Ascending aorta (tissue), 2 donors: Measurements from ENCODE around the gene SUPT3H. TPM values are rescaled to one million over a fixed set of nuclear protein-coding genes. Genes with fewer than 3 reads are reported as not detected.

Source experiments
- DNase-seq, 2 donors: peaks; one replicate each; pipeline ENCODE4 v3.0.0-alpha.2; 2019; ENCODE audit warnings: low spot score in 2 of 2
- H3K27ac ChIP-seq, 2 donors: fragments of 200-600 bp; sonication (generic); one replicate each; pipeline ENCODE4 v1.5.1; 2016 to 2017; ENCODE audit warnings: mild to moderate bottlenecking in 1 of 2
- H3K27me3 ChIP-seq: fragments of 200-600 bp; sonication (generic); one replicate; pipeline ENCODE4 v1.5.1; 2017
- H3K36me3 ChIP-seq, 2 donors: fragments of 200-600 bp; sonication (generic); one replicate each; pipeline ENCODE4 v1.5.1; 2016
- H3K4me1 ChIP-seq, 2 donors: fragments of 200-600 bp; sonication (generic); one replicate each; pipeline ENCODE4 v1.5.1; 2016 to 2017; ENCODE audit warnings: mild to moderate bottlenecking in 1 of 2
- H3K4me3 ChIP-seq, 2 donors: fragments of 200-600 bp; sonication (generic); one replicate each; pipeline ENCODE4 v1.5.1; 2016 to 2017; ENCODE audit warnings: mild to moderate bottlenecking in 1 of 2
- H3K9me3 ChIP-seq, 2 donors: fragments of 200-600 bp; sonication (generic); one replicate each; pipeline ENCODE4 v1.5.1; 2016
- CTCF ChIP-seq, 3 experiments: fragments of 200-600 bp in 2 of 3; fragments of 450-650 bp in 1 of 3; sonication (generic) in 2 of 3; IDR thresholded peaks; one replicate each; pipeline ENCODE4 v1.5.1; 2016 to 2019; ENCODE audit warnings: antibody characterized with exemption in 3 of 3, mild to moderate bottlenecking in 1 of 3, moderate library complexity in 1 of 3
- intact Hi-C: fragments of 100-400 bp; cut with DNase I; formaldehyde crosslinking; loops from one replicate; pipeline ENCODE4 v1.15.1; 2023
- total RNA-seq: library from RNA; depleted of rRNA; stranded (reverse); fragments of >200 nt; gene quantifications from one replicate; pipeline ENCODE4 v1.1.0, GENCODE V29; 2016

Gene SUPT3H
- total RNA-seq, 1 donor from 2014 or later: not detected

- no peak overlapping the region for H3K27ac ChIP-seq
- no peak for TF ChIP-seq CTCF (IDR thresholded peaks at IDR 0.05)
- no peaks in the 10 kb centered on the region for H3K9me3 ChIP-seq
- no peaks in the 10 kb centered on the region for H3K27me3 ChIP-seq
- no peaks in the 10 kb centered on the region for H3K36me3 ChIP-seq
- no peak overlapping the region for H3K4me3 ChIP-seq
- intact Hi-C loops: no loop called here
- H3K4me1 ChIP-seq: no peaks in the 10 kb centered on the region
- DNase-seq: no peak
Measured at GRCh38 chr6:45038226-45038625, 339.5 kb downstream of the SUPT3H start.

GRCh38 chr6:45036103-45036502, 341.6 kb downstream of the SUPT3H start:
- Histone ChIP-seq H3K9me3 (no peaks in the 10 kb centered on the region), H3K36me3 (no peaks in the 10 kb centered on the region), H3K27me3 (no peaks in the 10 kb centered on the region), H3K4me3 (no peak overlapping the region), H3K4me1 (no peaks in the 10 kb centered on the region), H3K27ac (no peak overlapping the region)
- intact Hi-C loops: no loop called here
- DNase-seq: no peak
- no peak for TF ChIP-seq CTCF (IDR thresholded peaks at IDR 0.05)

- Histone ChIP-seq H3K36me3 (no peaks in the 10 kb centered on the region), H3K9me3 (peaks cover 0 to 8% of the 10 kb centered on the region in 2 donors), H3K27ac (no peak overlapping the region), H3K27me3 (no peaks in the 10 kb centered on the region), H3K4me3 (no peak overlapping the region), H3K4me1 (no peaks in the 10 kb centered on the region)
- no peak for DNase-seq
- intact Hi-C loops: no loop called here
- TF ChIP-seq CTCF (IDR thresholded peaks at IDR 0.05): no peak
Measured at GRCh38 chr6:45032426-45032825, 345.3 kb downstream of the SUPT3H start.

- H3K9me3 ChIP-seq: peaks cover 0 to 14% of the 10 kb centered on the region in 2 donors
- H3K4me1 ChIP-seq: no peaks in the 10 kb centered on the region
- H3K4me3 ChIP-seq: no peak overlapping the region
- H3K27me3 ChIP-seq: no peaks in the 10 kb centered on the region
- intact Hi-C loops: no loop called here
- no peak for TF ChIP-seq CTCF (IDR thresholded peaks at IDR 0.05)
- H3K27ac ChIP-seq: no peak overlapping the region
- DNase-seq: no peak
- no peaks in the 10 kb centered on the region for H3K36me3 ChIP-seq
Measured at GRCh38 chr6:45031601-45032000, 346.1 kb downstream of the SUPT3H start.

GRCh38 chr6:45027126-45027525, 350.6 kb downstream of the SUPT3H start:
- no peak overlapping the region for H3K4me3 ChIP-seq
- TF ChIP-seq CTCF (IDR thresholded peaks at IDR 0.05): no peak
- no peaks in the 10 kb centered on the region for H3K4me1 ChIP-seq
- H3K9me3 ChIP-seq: peaks cover 0 to 14% of the 10 kb centered on the region in 2 donors
- H3K36me3 ChIP-seq: no peaks in the 10 kb centered on the region
- H3K27me3 ChIP-seq: no peaks in the 10 kb centered on the region
- no peak for DNase-seq
- intact Hi-C loops: no loop called here
- no peak overlapping the region for H3K27ac ChIP-seq

GRCh38 chr6:45026003-45026516, 351.7 kb downstream of the SUPT3H start:
- H3K36me3 ChIP-seq: no peaks in the 10 kb centered on the region
- intact Hi-C loops: no loop called here
- peaks cover 0 to 14% of the 10 kb centered on the region in 2 donors for H3K9me3 ChIP-seq
- no peak for TF ChIP-seq CTCF (IDR thresholded peaks at IDR 0.05)
- no peak overlapping the region for H3K4me3 ChIP-seq
- no peaks in the 10 kb centered on the region for H3K27me3 ChIP-seq
- H3K4me1 ChIP-seq: no peaks in the 10 kb centered on the region
- DNase-seq: no peak
- H3K27ac ChIP-seq: no peak overlapping the region
